ENCODE measurements around the gene SMR3A. TPM values are rescaled to one million over a fixed set of nuclear protein-coding genes. Genes with fewer than 3 reads are reported as not detected.

SMR3A gene
- total and polyA plus RNA-seq, 4 donors = not detected

- DNase-seq (no peak), ATAC-seq (ENCODE audit: low FRiP score) (no peak)
- intact Hi-C loops (cut with DNase I) = no loop called here
- Histone ChIP-seq H3K27ac (ENCODE audit: low read depth in 1 of 2, low read length in 2 of 2) (no peak overlapping the region), H3K36me3 (ENCODE audit: control insufficient read depth in 1 of 2, insufficient read depth in 2 of 2, low read length in 1 of 2) (no peaks in the 10 kb centered on the region), H3K4me3 (ENCODE audit: low read length in 2 of 2) (no peak overlapping the region), H3K4me1 (ENCODE audit: control insufficient read depth in 1 of 2, insufficient read depth in 2 of 2, low read length in 2 of 2) (no peaks in the 10 kb centered on the region), H3K9me3 (ENCODE audit: control insufficient read depth, low read length) (no peaks in the 10 kb centered on the region), H3K27me3 (ENCODE audit: control insufficient read depth in 1 of 2, insufficient read depth in 2 of 2, low read length in 1 of 2) (no peaks in the 10 kb centered on the region)
- WGBS, 2 donors = 89 to 93% methylated on average over 5 of the region's 5 CpGs
Measured at GRCh38 chr4:70364002-70364401, 3.4 kb downstream of the SMR3A start.

GRCh38 chr4:70365479-70365878 is 4.9 kb downstream of the SMR3A start:
- Histone ChIP-seq H3K27ac (ENCODE audit: low read depth in 1 of 2, low read length in 2 of 2) (no peak overlapping the region), H3K9me3 (ENCODE audit: control insufficient read depth, low read length) (no peaks in the 10 kb centered on the region), H3K36me3 (ENCODE audit: control insufficient read depth in 1 of 2, insufficient read depth in 2 of 2, low read length in 1 of 2) (no peaks in the 10 kb centered on the region), H3K27me3 (ENCODE audit: control insufficient read depth in 1 of 2, insufficient read depth in 2 of 2, low read length in 1 of 2) (no peaks in the 10 kb centered on the region), H3K4me3 (ENCODE audit: low read length in 2 of 2) (no peak overlapping the region), H3K4me1 (ENCODE audit: control insufficient read depth in 1 of 2, insufficient read depth in 2 of 2, low read length in 2 of 2) (no peaks in the 10 kb centered on the region)
- WGBS, 2 donors = 42 to 47% methylated on average over 2 of the region's 2 CpGs
- intact Hi-C loops (cut with DNase I) = no loop called here
- DNase-seq (no peak), ATAC-seq (ENCODE audit: low FRiP score) (no peak)

- DNase-seq = no peak
- Histone ChIP-seq H3K27ac (ENCODE audit: low read depth in 1 of 2, low read length in 2 of 2) (no peak overlapping the region), H3K9me3 (ENCODE audit: control insufficient read depth, low read length) (peaks cover 1% of the 10 kb centered on the region), H3K36me3 (ENCODE audit: control insufficient read depth in 1 of 2, insufficient read depth in 2 of 2, low read length in 1 of 2) (no peaks in the 10 kb centered on the region), H3K4me3 (ENCODE audit: low read length in 2 of 2) (no peak overlapping the region), H3K27me3 (ENCODE audit: control insufficient read depth in 1 of 2, insufficient read depth in 2 of 2, low read length in 1 of 2) (no peaks in the 10 kb centered on the region), H3K4me1 (ENCODE audit: control insufficient read depth in 1 of 2, insufficient read depth in 2 of 2, low read length in 2 of 2) (no peaks in the 10 kb centered on the region)
- ATAC-seq (ENCODE audit: low FRiP score) = no peak
- intact Hi-C loops (cut with DNase I) = no loop called here
- WGBS, 2 donors = 91 to 96% methylated on average over 1 of the region's 1 CpG
Measured at GRCh38 chr4:70367813-70368212, 7.3 kb downstream of the SMR3A start.

- Histone ChIP-seq H3K27ac (ENCODE audit: low read depth in 1 of 2, low read length in 2 of 2) (no peak overlapping the region), H3K27me3 (ENCODE audit: control insufficient read depth in 1 of 2, insufficient read depth in 2 of 2, low read length in 1 of 2) (no peaks in the 10 kb centered on the region), H3K36me3 (ENCODE audit: control insufficient read depth in 1 of 2, insufficient read depth in 2 of 2, low read length in 1 of 2) (no peaks in the 10 kb centered on the region), H3K9me3 (ENCODE audit: control insufficient read depth, low read length) (peaks cover 1% of the 10 kb centered on the region), H3K4me1 (ENCODE audit: control insufficient read depth in 1 of 2, insufficient read depth in 2 of 2, low read length in 2 of 2) (no peaks in the 10 kb centered on the region), H3K4me3 (ENCODE audit: low read length in 2 of 2) (no peak overlapping the region)
- DNase-seq = no peak
- no peak for ATAC-seq (ENCODE audit: low FRiP score)
- intact Hi-C loops (cut with DNase I) = no loop called here
- WGBS, 2 donors = 85% methylated on average over 4 of the region's 4 CpGs
Measured at GRCh38 chr4:70371987-70372386, 11.4 kb downstream of the SMR3A start.

GRCh38 chr4:70372760-70373159 is 12.2 kb downstream of the SMR3A start:
- H3K27me3 ChIP-seq (ENCODE audit: control insufficient read depth in 1 of 2, insufficient read depth in 2 of 2, low read length in 1 of 2) = no peaks in the 10 kb centered on the region
- WGBS, 2 donors = 74 to 80% methylated on average over 3 of the region's 3 CpGs
- no peaks in the 10 kb centered on the region for H3K4me1 ChIP-seq (ENCODE audit: control insufficient read depth in 1 of 2, insufficient read depth in 2 of 2, low read length in 2 of 2)
- intact Hi-C loops (cut with DNase I) = no loop called here
- H3K36me3 ChIP-seq (ENCODE audit: control insufficient read depth in 1 of 2, insufficient read depth in 2 of 2, low read length in 1 of 2) = no peaks in the 10 kb centered on the region
- H3K27ac ChIP-seq (ENCODE audit: low read depth in 1 of 2, low read length in 2 of 2) = no peak overlapping the region
- H3K4me3 ChIP-seq (ENCODE audit: low read length in 2 of 2) = no peak overlapping the region
- H3K9me3 ChIP-seq (ENCODE audit: control insufficient read depth, low read length) = peaks cover 1% of the 10 kb centered on the region
- DNase-seq (no peak), ATAC-seq (ENCODE audit: low FRiP score) (no peak)

- H3K9me3 ChIP-seq (ENCODE audit: control insufficient read depth, low read length) = no peaks in the 10 kb centered on the region
- H3K4me3 ChIP-seq (ENCODE audit: low read length in 2 of 2) = no peak overlapping the region
- 77 to 82% methylated on average over 3 of the region's 3 CpGs for WGBS, 2 donors
- no peak overlapping the region for H3K27ac ChIP-seq (ENCODE audit: low read depth in 1 of 2, low read length in 2 of 2)
- DNase-seq = no peak
- H3K27me3 ChIP-seq (ENCODE audit: control insufficient read depth in 1 of 2, insufficient read depth in 2 of 2, low read length in 1 of 2) = no peaks in the 10 kb centered on the region
- ATAC-seq (ENCODE audit: low FRiP score) = no peak
- H3K36me3 ChIP-seq (ENCODE audit: control insufficient read depth in 1 of 2, insufficient read depth in 2 of 2, low read length in 1 of 2) = no peaks in the 10 kb centered on the region
- intact Hi-C loops (cut with DNase I) = no loop called here
- no peaks in the 10 kb centered on the region for H3K4me1 ChIP-seq (ENCODE audit: control insufficient read depth in 1 of 2, insufficient read depth in 2 of 2, low read length in 2 of 2)
Measured at GRCh38 chr4:70380578-70380977, 20.0 kb downstream of the SMR3A start.

- Histone ChIP-seq H3K36me3 (ENCODE audit: control insufficient read depth in 1 of 2, insufficient read depth in 2 of 2, low read length in 1 of 2) (no peaks in the 10 kb centered on the region), H3K9me3 (ENCODE audit: control insufficient read depth, low read length) (no peaks in the 10 kb centered on the region), H3K27ac (ENCODE audit: low read depth in 1 of 2, low read length in 2 of 2) (no peak within 1 kb of the TSS), H3K4me1 (ENCODE audit: control insufficient read depth in 1 of 2, insufficient read depth in 2 of 2, low read length in 2 of 2) (no peaks in the 10 kb centered on the region), H3K4me3 (ENCODE audit: low read length in 2 of 2) (no peak within 1 kb of the TSS), H3K27me3 (ENCODE audit: control insufficient read depth in 1 of 2, insufficient read depth in 2 of 2, low read length in 1 of 2) (no peaks in the 10 kb centered on the region)
- intact Hi-C loops (cut with DNase I) = no loop called here
- no peak for ATAC-seq (ENCODE audit: low FRiP score)
- WGBS, 2 donors = 64 to 71% methylated on average over 5 of the region's 5 CpGs
- DNase-seq = no peak
Measured at GRCh38 chr4:70382691-70383181, 22.2 kb downstream of the SMR3A start, which contains the start of gene SMR3B. Gene SMR3B (plus strand): TSS chr4:70383131. CDS start chr4:70384511, 1,380 bp downstream.

- WGBS, 2 donors = 25% methylated on average over 2 of the region's 2 CpGs
- H3K36me3 ChIP-seq (ENCODE audit: control insufficient read depth in 1 of 2, insufficient read depth in 2 of 2, low read length in 1 of 2) = no peaks in the 10 kb centered on the region
- H3K27ac ChIP-seq (ENCODE audit: low read depth in 1 of 2, low read length in 2 of 2) = no peak overlapping the region
- ATAC-seq (ENCODE audit: low FRiP score) = no peak
- H3K9me3 ChIP-seq (ENCODE audit: control insufficient read depth, low read length) = no peaks in the 10 kb centered on the region
- H3K4me3 ChIP-seq (ENCODE audit: low read length in 2 of 2) = no peak overlapping the region
- no peaks in the 10 kb centered on the region for H3K4me1 ChIP-seq (ENCODE audit: control insufficient read depth in 1 of 2, insufficient read depth in 2 of 2, low read length in 2 of 2)
- intact Hi-C loops (cut with DNase I) = no loop called here
- no peak for DNase-seq
- H3K27me3 ChIP-seq (ENCODE audit: control insufficient read depth in 1 of 2, insufficient read depth in 2 of 2, low read length in 1 of 2) = no peaks in the 10 kb centered on the region
Measured at GRCh38 chr4:70392057-70392776, 31.7 kb downstream of the SMR3A start.

GRCh38 chr4:70397580-70397979 is 37.0 kb downstream of the SMR3A start, which contains the start of gene OPRPN:
Gene OPRPN (plus strand): TSS chr4:70397940. CDS start chr4:70399286, 1,346 bp downstream.
- Histone ChIP-seq H3K36me3 (ENCODE audit: control insufficient read depth in 1 of 2, insufficient read depth in 2 of 2, low read length in 1 of 2) (no peaks in the 10 kb centered on the region), H3K27ac (ENCODE audit: low read depth in 1 of 2, low read length in 2 of 2) (no peak within 1 kb of the TSS), H3K9me3 (ENCODE audit: control insufficient read depth, low read length) (no peaks in the 10 kb centered on the region), H3K27me3 (ENCODE audit: control insufficient read depth in 1 of 2, insufficient read depth in 2 of 2, low read length in 1 of 2) (no peaks in the 10 kb centered on the region), H3K4me1 (ENCODE audit: control insufficient read depth in 1 of 2, insufficient read depth in 2 of 2, low read length in 2 of 2) (no peaks in the 10 kb centered on the region), H3K4me3 (ENCODE audit: low read length in 2 of 2) (no peak within 1 kb of the TSS)
- ATAC-seq (ENCODE audit: low FRiP score) (no peak), DNase-seq (no peak)
- intact Hi-C loops (cut with DNase I) = no loop called here
